Measurements from ENCODE around the gene RHOBTB3. TPM values are rescaled to one million over a fixed set of nuclear protein-coding genes. Genes with fewer than 3 reads are reported as not detected.
"Not testable (repeated sequence)": the region's sequence is repeated elsewhere in the genome, so short reads cannot be mapped to it uniquely, and the experiment has no call there.

Gene RHOBTB3
- total RNA-seq, 1 donor from 2014 or later = 66.9 TPM

GRCh38 chr5:95799191-95799835 lies 68.2 kb downstream of the RHOBTB3 start:
- DNase-seq (ENCODE audit: low read depth, low spot score) = no peak

GRCh38 chr5:95800553-95800952 lies 69.4 kb downstream of the RHOBTB3 start:
- DNase-seq (ENCODE audit: low read depth, low spot score) = no peak

GRCh38 chr5:95801532-95801931 lies 70.4 kb downstream of the RHOBTB3 start:
- DNase-seq (ENCODE audit: low read depth, low spot score) = no peak

- DNase-seq (ENCODE audit: low read depth, low spot score) = no peak
Measured at GRCh38 chr5:95801961-95802360, 70.8 kb downstream of the RHOBTB3 start.

GRCh38 chr5:95803271-95804148 lies 72.4 kb downstream of the RHOBTB3 start:
- no peak for DNase-seq (ENCODE audit: low read depth, low spot score)

- no peak for DNase-seq (ENCODE audit: low read depth, low spot score)
Measured at GRCh38 chr5:95804736-95805539, 73.8 kb downstream of the RHOBTB3 start.

- no peak for DNase-seq (ENCODE audit: low read depth, low spot score)
Measured at GRCh38 chr5:95806687-95807086, 75.6 kb downstream of the RHOBTB3 start.

- DNase-seq (ENCODE audit: low read depth, low spot score) = no peak
Measured at GRCh38 chr5:95808013-95808685, 77.0 kb downstream of the RHOBTB3 start.

- no peak for DNase-seq (ENCODE audit: low read depth, low spot score)
Measured at GRCh38 chr5:95808686-95809413, 77.7 kb downstream of the RHOBTB3 start.

GRCh38 chr5:95809414-95809960 lies 78.4 kb downstream of the RHOBTB3 start:
- no peak for DNase-seq (ENCODE audit: low read depth, low spot score)

GRCh38 chr5:95810305-95811125 lies 79.4 kb downstream of the RHOBTB3 start:
- DNase-seq (ENCODE audit: low read depth, low spot score) = no peak

- not testable (repeated sequence) for DNase-seq (ENCODE audit: low read depth, low spot score)
Measured at GRCh38 chr5:95811126-95811423, 79.9 kb downstream of the RHOBTB3 start.

- DNase-seq (ENCODE audit: low read depth, low spot score) = not testable (repeated sequence)
Measured at GRCh38 chr5:95811461-95812073, 80.4 kb downstream of the RHOBTB3 start.

- DNase-seq (ENCODE audit: low read depth, low spot score) = no peak
Measured at GRCh38 chr5:95812074-95812471, 80.9 kb downstream of the RHOBTB3 start.

- DNase-seq (ENCODE audit: low read depth, low spot score) = not testable (repeated sequence)
Measured at GRCh38 chr5:95813035-95813434, 81.9 kb downstream of the RHOBTB3 start.

- no peak for DNase-seq (ENCODE audit: low read depth, low spot score)
Measured at GRCh38 chr5:95815155-95815729, 84.1 kb downstream of the RHOBTB3 start.

GRCh38 chr5:95816341-95816740 lies 85.2 kb downstream of the RHOBTB3 start:
- no peak for DNase-seq (ENCODE audit: low read depth, low spot score)

- no peak for DNase-seq (ENCODE audit: low read depth, low spot score)
Measured at GRCh38 chr5:95816776-95817175, 85.6 kb downstream of the RHOBTB3 start.

GRCh38 chr5:95817430-95817829 lies 86.3 kb downstream of the RHOBTB3 start:
- DNase-seq (ENCODE audit: low read depth, low spot score) = no peak
